HL-60/S4 (cell line): ENCODE results near the gene DROSHA.
"Not testable (repeated sequence)": the region's sequence is repeated elsewhere in the genome, so short reads cannot be mapped to it uniquely, and the experiment has no call there.

Source experiments
- in situ Hi-C: fragments of 300-500 bp; cut with MboI; formaldehyde crosslinking; loops from 2 replicates; pipeline ENCODE4 v1.14.3; 2022; ENCODE audit warnings: low sequenced_read_pairs

DROSHA gene

GRCh38 chr5:31385774-31386537 is 145.9 kb downstream of the DROSHA start:
- in situ Hi-C loops: no loop called here

- in situ Hi-C loops: no loop called here
These were observed 148.2 kb downstream of the DROSHA start for GRCh38 chr5:31383734-31384133.

GRCh38 chr5:31382051-31382878 is 149.6 kb downstream of the DROSHA start:
- in situ Hi-C loops: no loop called here

GRCh38 chr5:31381299-31381698 is 150.6 kb downstream of the DROSHA start:
- in situ Hi-C loops: no loop called here

GRCh38 chr5:31380049-31380448 is 151.8 kb downstream of the DROSHA start:
- in situ Hi-C loops: no loop called here

GRCh38 chr5:31378838-31379237 is 153.1 kb downstream of the DROSHA start:
- in situ Hi-C loops: no loop called here

- in situ Hi-C loops: no loop called here
These were observed 153.8 kb downstream of the DROSHA start for GRCh38 chr5:31378136-31378535.

- in situ Hi-C loops: no loop called here
These were observed 154.5 kb downstream of the DROSHA start for GRCh38 chr5:31377274-31377946.

GRCh38 chr5:31375999-31376720 is 155.7 kb downstream of the DROSHA start:
- in situ Hi-C loops: no loop called here

GRCh38 chr5:31372124-31372523 is 159.8 kb downstream of the DROSHA start:
- in situ Hi-C loops: no loop called here

GRCh38 chr5:31366941-31367340 is 165.0 kb downstream of the DROSHA start:
- in situ Hi-C loops: no loop called here

GRCh38 chr5:31365776-31366175 is 166.1 kb downstream of the DROSHA start:
- in situ Hi-C loops: no loop called here

GRCh38 chr5:31364881-31365636 is 166.8 kb downstream of the DROSHA start:
- in situ Hi-C loops: no loop called here

- in situ Hi-C loops: no loop called here
These were observed 168.8 kb downstream of the DROSHA start for GRCh38 chr5:31362931-31363568.

- in situ Hi-C loops: no loop called here
These were observed 169.4 kb downstream of the DROSHA start for GRCh38 chr5:31362529-31362900.

- in situ Hi-C loops: not testable (repeated sequence)
These were observed 170.0 kb downstream of the DROSHA start for GRCh38 chr5:31361704-31362528.

GRCh38 chr5:31361234-31361633 is 170.7 kb downstream of the DROSHA start:
- in situ Hi-C loops: no loop called here

- in situ Hi-C loops: no loop called here
These were observed 172.1 kb downstream of the DROSHA start for GRCh38 chr5:31359839-31360238.

- in situ Hi-C loops: no loop called here
These were observed 174.9 kb downstream of the DROSHA start for GRCh38 chr5:31357038-31357437.
